Effector CD4-positive, alpha-beta T cell (primary cell): ENCODE results near the gene CLRN3. TPM values are rescaled to one million over a fixed set of nuclear protein-coding genes. Genes with fewer than 3 reads are reported as not detected.

ENCODE experiments used
- DNase-seq: peaks from one replicate; pipeline ENCODE4 v3.0.0-alpha.2; 2020
- total RNA-seq: gene quantifications from one replicate; lab custom pipeline; 2026; lab: John Stamatoyannopoulos, UW

CLRN3 gene, protein sequence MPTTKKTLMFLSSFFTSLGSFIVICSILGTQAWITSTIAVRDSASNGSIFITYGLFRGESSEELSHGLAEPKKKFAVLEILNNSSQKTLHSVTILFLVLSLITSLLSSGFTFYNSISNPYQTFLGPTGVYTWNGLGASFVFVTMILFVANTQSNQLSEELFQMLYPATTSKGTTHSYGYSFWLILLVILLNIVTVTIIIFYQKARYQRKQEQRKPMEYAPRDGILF
- not detected for total RNA-seq

DNA sequence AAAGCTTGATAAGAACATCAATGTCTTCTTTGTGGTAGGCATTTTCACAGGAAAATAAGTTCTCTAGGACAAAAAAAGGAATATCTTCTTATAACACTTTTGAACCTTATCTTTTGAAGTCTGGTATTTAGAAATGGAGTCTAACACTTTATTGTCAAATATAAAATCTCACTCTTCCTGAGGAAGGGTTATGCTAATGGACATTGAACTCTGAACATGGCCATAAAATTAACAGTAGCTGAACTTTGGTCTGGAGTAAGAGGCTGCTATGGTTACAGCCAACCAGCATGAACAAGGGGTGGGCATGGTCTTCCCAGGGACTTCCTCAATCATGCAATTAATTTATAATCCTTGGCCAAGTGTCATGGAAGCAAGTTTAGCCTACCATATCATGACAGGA, at the start of gene CLRN3:
Gene CLRN3 (minus strand): TSS at position 199 of the 400 bp plus-strand sequence. CDS start 157 bp downstream, at position 42.
- DNase-seq, result no peak

- DNase-seq, result no peak
Measured at GRCh38 chr10:127940866-127941640, 48.3 kb upstream of the CLRN3 start.

DNA sequence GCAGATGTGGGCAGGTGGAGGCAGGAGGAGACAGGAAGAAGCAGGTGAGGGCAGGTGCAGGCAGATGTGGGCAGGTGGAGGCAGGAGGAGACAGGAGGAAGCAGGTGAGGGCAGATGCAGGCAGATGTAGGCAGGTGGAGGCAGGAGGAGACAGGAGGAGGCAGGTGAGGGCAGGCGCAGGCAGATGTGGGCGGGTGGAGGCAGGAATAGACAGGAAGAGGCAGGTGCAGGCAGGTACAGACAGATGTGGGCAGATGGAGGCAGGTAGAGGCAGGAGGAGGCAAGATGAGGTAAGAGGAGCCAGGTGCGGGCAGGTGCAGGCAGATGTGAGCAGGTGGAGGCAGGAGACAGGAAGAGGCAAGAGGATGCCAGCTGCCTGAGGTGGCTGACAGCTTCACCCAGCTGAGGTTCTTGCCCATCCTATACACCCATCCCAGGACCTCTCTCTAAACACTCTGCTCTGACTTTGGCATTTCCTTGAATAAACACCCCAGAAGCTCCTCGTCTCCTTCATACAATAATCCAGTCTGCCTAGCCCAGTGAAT, 47.1 kb upstream of the CLRN3 start:
- DNase-seq, result no peak

- no peak for DNase-seq
Measured at GRCh38 chr10:127937915-127938463, 45.2 kb upstream of the CLRN3 start.

- DNase-seq, result no peak
Measured at GRCh38 chr10:127937069-127937468, 44.3 kb upstream of the CLRN3 start.

- no peak for DNase-seq
Measured at GRCh38 chr10:127935071-127935561, 42.4 kb upstream of the CLRN3 start.

DNA sequence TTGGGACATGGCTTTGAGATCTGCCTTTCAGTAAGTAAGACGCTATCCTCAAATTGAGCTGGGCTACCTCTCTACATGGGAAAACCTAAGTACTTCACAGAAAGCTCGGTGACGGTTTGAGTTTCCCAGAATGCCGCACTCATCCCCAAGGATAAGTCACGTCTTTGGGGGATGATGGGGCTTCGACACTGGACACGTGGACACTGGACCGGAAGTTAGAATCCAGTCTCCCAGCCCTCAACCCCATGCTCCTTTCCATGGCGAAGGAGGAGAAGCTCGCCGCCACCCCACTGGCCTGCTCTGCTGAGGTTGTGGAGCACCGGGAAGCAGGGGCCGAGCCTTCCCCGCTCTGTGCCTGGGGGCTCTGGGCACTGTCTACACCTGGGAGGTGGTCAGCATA, 41.6 kb upstream of the CLRN3 start:
- DNase-seq, result no peak

- no peak for DNase-seq
Measured at GRCh38 chr10:127933271-127933670, 40.5 kb upstream of the CLRN3 start.

- no peak for DNase-seq
Measured at GRCh38 chr10:127932521-127933270, 40.0 kb upstream of the CLRN3 start.

- no peak for DNase-seq
Measured at GRCh38 chr10:127928021-127928806, 35.5 kb upstream of the CLRN3 start.

- no peak for DNase-seq
Measured at GRCh38 chr10:127926455-127926854, 33.7 kb upstream of the CLRN3 start.

DNA sequence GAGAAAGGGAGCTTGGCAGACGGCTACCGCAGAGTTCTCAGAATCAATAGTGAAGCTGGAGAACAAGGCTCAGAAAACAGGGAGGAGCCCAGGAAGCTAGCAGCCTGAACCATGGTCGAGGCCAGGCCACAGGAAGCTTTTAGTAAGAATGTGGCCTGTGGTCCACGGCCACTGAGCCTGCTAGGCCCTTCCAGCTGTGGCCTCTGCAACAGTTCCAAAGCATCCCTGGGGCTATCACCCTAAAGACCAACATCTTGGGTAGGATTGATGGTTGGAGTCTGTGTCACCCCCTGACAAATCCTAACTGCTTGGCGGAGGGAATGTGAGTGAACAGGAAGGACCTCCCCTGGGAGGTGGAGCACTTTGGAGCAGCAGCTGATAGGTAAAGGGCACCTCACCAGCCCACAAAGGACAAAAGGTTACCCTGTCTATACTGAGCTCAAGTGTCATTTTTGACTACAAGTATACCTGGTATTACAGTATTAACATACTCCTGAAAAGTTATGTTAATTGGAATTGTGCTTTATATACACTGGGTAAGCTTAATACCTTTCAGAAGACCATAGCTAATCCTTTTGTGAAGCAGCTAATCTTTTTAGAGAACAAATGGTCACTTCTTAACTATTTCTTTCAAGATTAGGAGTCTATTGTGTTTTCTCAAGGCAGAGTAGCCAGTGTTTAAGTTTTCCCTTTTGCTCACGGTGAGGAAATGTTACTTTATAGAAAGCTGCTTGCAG, 32.9 kb upstream of the CLRN3 start:
- DNase-seq, result no peak

- no peak for DNase-seq
Measured at GRCh38 chr10:127923646-127924045, 30.9 kb upstream of the CLRN3 start.

DNA sequence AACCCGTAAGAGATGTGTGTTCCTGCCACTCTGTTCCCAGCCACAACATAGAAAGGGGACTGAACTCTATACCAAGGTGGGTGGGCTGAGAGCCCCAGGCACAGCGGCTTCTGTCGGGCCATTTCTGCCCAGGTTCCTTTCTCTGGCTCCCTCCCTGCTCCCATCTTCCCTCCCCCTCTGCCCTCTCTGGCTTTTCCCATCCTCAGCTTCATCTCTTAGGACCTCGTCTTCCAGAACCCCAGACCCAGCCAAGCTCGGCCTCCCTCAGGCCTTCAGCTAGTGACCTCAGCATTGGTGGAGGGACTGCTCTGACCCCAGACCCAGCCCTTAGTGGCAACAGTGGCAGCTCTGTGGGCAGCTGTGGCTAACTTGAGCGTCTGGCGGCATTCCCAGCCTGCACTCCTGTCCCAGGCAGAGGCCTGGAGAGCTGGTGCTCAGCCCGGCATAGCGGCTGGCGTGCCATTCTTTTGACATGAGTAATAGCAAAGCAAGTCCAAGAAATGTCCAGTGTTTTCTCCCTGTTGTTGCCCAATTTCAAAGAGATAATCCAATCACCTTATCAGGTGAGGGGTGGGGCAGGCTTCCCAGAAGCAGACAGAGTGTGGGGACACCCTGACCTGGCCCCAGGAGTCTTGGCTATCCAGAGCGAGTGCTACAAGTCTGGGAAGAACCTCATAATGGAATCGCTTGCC, 30.1 kb upstream of the CLRN3 start:
- no peak for DNase-seq

GRCh38 chr10:127922206-127922605, 29.5 kb upstream of the CLRN3 start:
- DNase-seq, result no peak

GRCh38 chr10:127921753-127922145, 29.0 kb upstream of the CLRN3 start:
- no peak for DNase-seq

DNA sequence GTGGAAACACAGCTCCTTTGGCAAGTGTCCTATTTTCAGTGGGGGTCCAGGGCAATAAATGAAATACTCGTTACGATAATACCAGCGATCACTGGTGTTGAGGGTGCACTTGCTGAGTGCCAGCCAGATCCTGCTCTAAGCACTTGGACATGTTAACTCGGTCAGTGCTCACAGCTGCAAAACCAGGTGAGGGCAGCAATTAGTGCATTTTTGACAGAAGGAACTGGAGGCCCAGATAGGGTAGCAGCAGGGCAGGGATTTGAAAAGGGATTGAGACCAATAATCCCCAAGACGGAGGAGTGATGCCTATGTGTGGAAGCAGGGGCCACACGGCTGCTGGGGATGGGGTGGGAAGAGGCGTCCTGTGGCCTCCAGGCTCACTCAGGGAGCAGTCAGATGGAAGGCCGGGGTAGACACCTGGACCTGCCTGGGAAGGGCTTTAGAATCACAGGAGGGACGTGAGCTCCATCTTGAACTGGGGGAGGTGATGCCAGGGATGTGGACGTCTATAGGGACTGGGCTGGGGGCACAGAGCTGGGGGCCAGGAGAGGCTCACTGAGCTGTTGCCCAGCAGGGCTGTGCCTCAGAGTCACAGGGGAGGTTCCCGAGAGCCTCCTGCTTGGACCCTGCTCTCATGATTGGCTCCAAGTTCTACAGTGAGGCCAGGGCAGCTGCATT, 28.5 kb upstream of the CLRN3 start:
- no peak for DNase-seq

DNA sequence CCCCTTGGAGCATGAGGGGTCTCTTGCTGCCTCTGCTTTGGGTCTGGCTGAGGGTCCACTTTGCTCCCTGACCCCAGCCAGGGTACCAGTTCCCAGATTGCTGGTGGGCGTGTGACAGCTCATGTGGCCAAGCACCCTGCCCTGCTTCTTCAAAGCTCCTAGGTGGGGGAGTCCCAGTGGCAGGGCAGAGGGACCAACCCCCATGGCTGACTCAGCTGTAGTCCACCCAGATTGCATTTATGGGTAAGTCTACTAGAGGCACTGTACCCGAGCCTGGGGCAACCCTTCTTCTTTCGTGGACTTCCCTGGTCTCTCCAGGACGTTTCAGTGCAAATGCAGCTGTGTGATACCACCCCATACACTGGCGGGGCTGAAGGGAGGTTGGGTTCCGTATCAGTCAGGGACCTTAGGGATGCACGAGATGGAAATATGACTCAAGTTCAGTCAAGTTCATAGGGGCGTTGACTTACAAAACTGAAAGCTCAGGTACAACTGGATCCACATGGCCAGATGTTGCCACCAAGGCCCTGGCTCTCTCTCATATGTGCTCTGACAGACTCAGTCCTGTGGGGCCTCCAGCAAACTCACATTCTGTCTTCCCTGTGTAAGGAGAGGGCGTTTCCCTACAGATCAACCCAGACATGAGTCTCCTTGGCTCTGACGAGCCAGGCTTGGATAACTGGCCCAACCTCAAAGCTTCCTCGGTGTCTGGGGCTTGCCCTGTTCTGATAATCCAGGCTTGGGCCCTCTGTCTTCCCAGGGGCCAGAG, 27.7 kb upstream of the CLRN3 start:
- no peak for DNase-seq
